Activated CD4-positive, alpha-beta memory T cell treated with anti-CD3 and anti-CD28 coated beads for 36 hours (primary cell): ENCODE data around the gene SAMD14. TPM values are rescaled to one million over a fixed set of nuclear protein-coding genes. Genes with fewer than 3 reads are reported as not detected.
A peak's percentile ranks its signal among the peaks of the same experiment; 100 is the strongest.

Experiments used
- CTCF ChIA-PET: fragments of 350-600 bp; sonication (Branson Sonifier 250); formaldehyde crosslinking; loops from one replicate; lab custom pipeline; 2021; ENCODE audit warnings: antibody characterized with exemption, inconsistent platforms; lab: Charles Lee
- POLR2A ChIA-PET: fragments of 350-600 bp; sonication (Branson Sonifier 250); formaldehyde crosslinking; loops from one replicate; lab custom pipeline; 2021; ENCODE audit warnings: antibody characterized with exemption; lab: Charles Lee
- DNase-seq: peaks from one replicate; pipeline ENCODE4 v3.0.0-alpha.2; 2020
- H3K27ac Mint-ChIP-seq: one replicate; pipeline ENCODE4 v1.8.0; 2021; ENCODE audit warnings: mixed read lengths
- H3K27me3 Mint-ChIP-seq: one replicate; pipeline ENCODE4 v1.8.0; 2021; ENCODE audit warnings: mixed read lengths
- H3K36me3 Mint-ChIP-seq: one replicate; pipeline ENCODE4 v1.8.0; 2021; ENCODE audit warnings: mixed read lengths
- H3K4me1 Mint-ChIP-seq: one replicate; pipeline ENCODE4 v1.8.0; 2021; ENCODE audit warnings: low read depth, mixed read lengths
- H3K4me3 Mint-ChIP-seq: one replicate; pipeline ENCODE4 v1.8.0; 2021; ENCODE audit warnings: mild to moderate bottlenecking, mixed read lengths
- H3K9me3 Mint-ChIP-seq: one replicate; pipeline ENCODE4 v1.8.0; 2021; ENCODE audit warnings: mixed read lengths
- intact Hi-C: fragments of 100-400 bp; cut with micrococcal nuclease; formaldehyde crosslinking; loops from one replicate; pipeline ENCODE4 v1.15.1; 2023
- total RNA-seq, 2 experiments: library from RNA; stranded (reverse); gene quantifications; one replicate each; pipeline ENCODE4 v1.2.3, GENCODE V29; 2021

Gene SAMD14
- total RNA-seq, 2 experiments from 2014 or later, result 3.4 to 3.7 TPM

GRCh38 chr17:50163843-50164696 is 34.1 kb upstream of the SAMD14 start:
- H3K9me3 Mint-ChIP-seq, result no peaks in the 10 kb centered on the region
- H3K27ac Mint-ChIP-seq, result peak overlapping the region; percentile 4
- ChIA-PET CTCF (interaction anchor here (0.9 to 1.1 kb wide), 4 partner anchors 10 to 104 kb away, joined by 3 to 5 read pairs (median 4); no protein-coding TSS in a partner anchor), POLR2A (interaction anchor here (0.5 to 1.4 kb wide), 2 partner anchors 12 to 381 kb away, joined by 3 to 4 read pairs; no protein-coding TSS in a partner anchor)
- H3K4me3 Mint-ChIP-seq, result no peak overlapping the region
- H3K27me3 Mint-ChIP-seq, result no peaks in the 10 kb centered on the region
- peaks cover 31% of the 10 kb centered on the region for H3K4me1 Mint-ChIP-seq
- DNase-seq, result peak; percentile 39
- H3K36me3 Mint-ChIP-seq, result no peaks in the 10 kb centered on the region
- intact Hi-C loops, result no loop called here

DNA sequence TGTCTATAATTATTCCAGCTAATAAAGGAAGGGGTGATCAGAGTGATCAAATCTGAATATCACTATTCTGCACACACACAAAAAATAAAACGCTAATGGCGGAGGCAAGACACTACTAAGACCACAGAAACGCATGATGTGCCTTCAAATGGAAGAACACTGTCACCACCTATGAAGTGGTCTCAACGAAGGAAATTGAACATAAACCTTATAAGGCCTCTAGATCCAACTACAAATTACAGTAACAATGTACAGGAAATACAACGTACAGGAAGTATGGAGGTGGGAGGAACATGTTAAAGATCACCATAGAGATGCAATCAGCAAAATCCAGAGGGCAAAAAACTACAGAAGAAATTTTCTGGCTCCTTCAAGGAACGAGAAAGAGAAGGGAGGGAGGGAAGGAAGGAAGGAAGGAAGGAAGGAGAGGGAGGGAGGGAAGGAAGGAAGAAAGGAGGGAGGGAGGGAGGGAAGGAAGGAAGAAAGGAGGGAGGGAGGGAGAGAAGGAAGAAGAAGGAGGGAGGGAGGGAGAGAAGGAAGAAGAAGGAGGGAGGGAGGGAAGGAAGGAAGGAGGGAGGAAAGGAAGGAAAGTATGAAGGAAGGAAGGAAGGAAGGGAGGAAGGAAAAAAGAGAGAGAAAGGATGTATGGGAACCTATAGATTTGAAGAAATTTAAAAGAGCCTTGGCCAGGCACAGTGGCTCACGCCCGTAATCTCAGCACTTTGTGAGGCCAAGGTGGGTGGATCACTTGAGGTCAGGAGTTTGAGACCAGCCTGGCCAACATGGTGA is 32.7 kb upstream of the SAMD14 start:
- POLR2A ChIA-PET, result interaction anchor here (0.8 to 2.8 kb wide), 2 partner anchors 10 to 26 kb away, joined by 3 to 19 read pairs; no protein-coding TSS in a partner anchor

DNA sequence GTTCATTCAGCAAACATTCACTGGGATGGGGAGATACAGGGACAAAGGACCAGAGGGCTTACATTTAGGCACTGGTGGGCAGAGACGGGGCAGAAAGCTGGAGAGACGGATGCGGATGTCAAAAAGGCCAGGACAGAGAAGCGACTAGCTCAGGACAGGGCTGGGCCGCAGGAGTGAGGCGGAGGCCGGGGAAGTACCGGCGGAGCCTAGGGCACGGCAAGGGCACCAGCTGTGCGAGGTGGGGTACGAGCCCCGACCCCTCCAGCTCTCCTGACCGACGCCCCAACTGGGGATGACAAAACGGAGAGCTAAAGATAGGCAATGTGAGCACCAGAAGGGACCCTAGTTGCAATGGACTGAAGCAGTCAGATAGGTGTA is 31.9 kb upstream of the SAMD14 start:
- ChIA-PET POLR2A (interaction anchor here (0.8 to 2.8 kb wide), 4 partner anchors 10 to 30 kb away, joined by 3 to 19 read pairs (median 4); no protein-coding TSS in a partner anchor), CTCF (interaction anchor here (0.6 to 2.8 kb wide), 27 partner anchors 8 to 235 kb away, joined by 3 to 82 read pairs (median 5); partner anchors contain the start of genes LRRC59, PDK2, PPP1R9B and SAMD14)
- Mint-ChIP-seq H3K9me3 (no peaks in the 10 kb centered on the region), H3K4me3 (peak overlapping the region; percentile 79), H3K36me3 (no peaks in the 10 kb centered on the region), H3K4me1 (peaks cover 33% of the 10 kb centered on the region), H3K27me3 (no peaks in the 10 kb centered on the region), H3K27ac (peak overlapping the region; percentile 91)
- DNase-seq, result no peak
- intact Hi-C loops, result loop anchor here (1.0 to 2.0 kb wide), 5 partner anchors 11 to 68 kb away; no protein-coding TSS in a partner anchor

More for the DNA sequence above, 32.7 kb upstream of the SAMD14 start:
- peak overlapping the region; percentile 6 for H3K4me3 Mint-ChIP-seq
- H3K27ac Mint-ChIP-seq, result peak overlapping the region; percentile 91
- peaks cover 33% of the 10 kb centered on the region for H3K4me1 Mint-ChIP-seq
- DNase-seq, result no peak
- CTCF ChIA-PET, result interaction anchor here (0.5 to 2.8 kb wide), 24 partner anchors 8 to 234 kb away, joined by 3 to 82 read pairs (median 6); partner anchors contain the start of genes LRRC59, PDK2, PPP1R9B and SAMD14
- intact Hi-C loops, result no loop called here
- no peaks in the 10 kb centered on the region for H3K36me3 Mint-ChIP-seq
- no peaks in the 10 kb centered on the region for H3K27me3 Mint-ChIP-seq
- H3K9me3 Mint-ChIP-seq, result no peaks in the 10 kb centered on the region

DNA sequence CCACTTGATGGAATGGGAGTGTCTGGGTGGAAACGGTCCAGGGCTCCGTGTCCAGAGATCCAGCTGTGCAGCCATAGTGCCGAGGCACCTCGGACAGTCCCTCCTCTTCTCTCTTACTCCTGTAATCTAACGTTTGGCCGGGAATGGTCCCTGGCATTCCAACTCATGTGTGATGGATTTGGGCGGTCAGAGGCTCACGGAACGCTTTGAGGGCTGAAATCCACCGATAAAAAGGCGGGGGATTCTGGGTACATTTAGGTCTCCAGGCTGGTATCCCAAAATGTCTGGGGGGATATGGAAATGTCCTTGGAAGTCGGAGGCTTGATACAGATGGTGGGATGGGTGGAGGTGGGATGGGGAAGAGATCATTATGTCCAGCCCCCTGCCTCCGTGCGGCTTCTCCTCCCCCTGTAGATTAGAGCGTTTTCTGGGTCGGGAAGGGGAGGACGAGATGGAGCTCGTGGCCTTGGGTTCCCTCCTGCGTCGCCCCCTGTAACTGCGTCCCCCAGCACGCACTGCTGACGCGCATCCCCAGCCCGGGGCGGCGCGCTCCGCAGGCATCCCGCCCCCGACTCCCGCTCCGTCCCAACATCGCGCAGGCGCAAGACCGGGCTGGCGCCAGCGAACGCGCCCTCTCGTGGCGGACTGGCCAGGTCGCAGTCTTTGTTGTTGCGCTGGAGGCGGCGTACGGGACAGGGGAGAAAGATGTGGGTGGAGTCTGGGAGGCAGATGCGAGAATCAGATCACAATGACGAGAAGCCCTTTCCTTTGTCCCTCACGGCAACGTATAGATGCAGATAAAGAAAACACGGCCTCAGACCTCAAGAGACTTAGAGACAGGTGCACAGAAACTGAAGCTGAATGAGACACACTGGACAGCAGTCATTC is 31.3 kb upstream of the SAMD14 start:
- no peaks in the 10 kb centered on the region for H3K9me3 Mint-ChIP-seq
- H3K4me1 Mint-ChIP-seq, result peaks cover 33% of the 10 kb centered on the region
- intact Hi-C loops, result loop anchor here (1.0 to 2.0 kb wide), 5 partner anchors 10 to 67 kb away; no protein-coding TSS in a partner anchor
- ChIA-PET POLR2A (interaction anchor here (0.8 to 2.8 kb wide), 6 partner anchors 9 to 171 kb away, joined by 3 to 19 read pairs (median 3); no protein-coding TSS in a partner anchor), CTCF (interaction anchor here (0.6 to 2.8 kb wide), 29 partner anchors 9 to 236 kb away, joined by 3 to 82 read pairs (median 5); partner anchors contain the start of genes LRRC59, PDK2, PPP1R9B and SAMD14)
- H3K36me3 Mint-ChIP-seq, result no peaks in the 10 kb centered on the region
- H3K4me3 Mint-ChIP-seq, result peak overlapping the region; percentile 79
- no peaks in the 10 kb centered on the region for H3K27me3 Mint-ChIP-seq
- DNase-seq, result peak; percentile 98
- peak overlapping the region; percentile 91 for H3K27ac Mint-ChIP-seq

GRCh38 chr17:50157891-50158290 is 27.9 kb upstream of the SAMD14 start:
- peaks cover 41% of the 10 kb centered on the region for H3K4me1 Mint-ChIP-seq
- POLR2A ChIA-PET, result no interaction called here
- no peaks in the 10 kb centered on the region for H3K36me3 Mint-ChIP-seq
- H3K9me3 Mint-ChIP-seq, result no peaks in the 10 kb centered on the region
- no peak for DNase-seq
- CTCF ChIA-PET, result interaction anchor here (0.8 to 2.6 kb wide), 7 partner anchors 9 to 64 kb away, joined by 3 to 9 read pairs (median 5); no protein-coding TSS in a partner anchor
- H3K27ac Mint-ChIP-seq, result no peak overlapping the region
- no peaks in the 10 kb centered on the region for H3K27me3 Mint-ChIP-seq
- intact Hi-C loops, result no loop called here
- no peak overlapping the region for H3K4me3 Mint-ChIP-seq

GRCh38 chr17:50155115-50155819 is 25.3 kb upstream of the SAMD14 start:
- H3K4me1 Mint-ChIP-seq, result peaks cover 32% of the 10 kb centered on the region
- DNase-seq, result no peak
- no peaks in the 10 kb centered on the region for H3K9me3 Mint-ChIP-seq
- ChIA-PET POLR2A (no interaction called here), CTCF (interaction anchor here (1.1 to 5.1 kb wide), 5 partner anchors 8 to 61 kb away, joined by 3 to 29 read pairs (median 5); partner anchors contain the start of gene PDK2)
- H3K4me3 Mint-ChIP-seq, result no peak overlapping the region
- H3K36me3 Mint-ChIP-seq, result peaks cover 2% of the 10 kb centered on the region
- intact Hi-C loops, result no loop called here
- H3K27ac Mint-ChIP-seq, result peak overlapping the region; percentile 45
- no peaks in the 10 kb centered on the region for H3K27me3 Mint-ChIP-seq

DNA sequence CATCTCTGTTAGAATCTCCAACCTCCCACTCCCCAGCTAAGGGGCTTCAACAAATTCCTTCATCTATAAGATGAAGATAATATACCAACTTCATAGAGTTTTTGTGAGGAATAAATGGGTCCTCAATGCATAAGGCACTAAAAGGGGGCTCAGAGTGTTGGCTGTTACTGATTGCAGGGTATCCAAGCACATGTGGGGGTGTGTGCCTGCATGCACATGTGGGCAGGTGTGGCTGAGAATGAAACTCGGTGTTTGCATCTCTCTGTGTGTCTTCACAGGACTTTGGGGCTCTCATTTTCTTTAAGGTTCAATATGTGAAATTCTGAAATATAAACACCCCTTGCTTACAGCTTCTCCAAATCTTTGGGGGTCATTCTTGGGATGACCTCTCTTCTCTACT is 24.6 kb upstream of the SAMD14 start:
- H3K36me3 Mint-ChIP-seq, result peaks cover 2% of the 10 kb centered on the region
- peaks cover 32% of the 10 kb centered on the region for H3K4me1 Mint-ChIP-seq
- no peak overlapping the region for H3K4me3 Mint-ChIP-seq
- peak overlapping the region; percentile 45 for H3K27ac Mint-ChIP-seq
- H3K9me3 Mint-ChIP-seq, result no peaks in the 10 kb centered on the region
- no peaks in the 10 kb centered on the region for H3K27me3 Mint-ChIP-seq
- DNase-seq, result no peak
- ChIA-PET CTCF (interaction anchor here (1.1 to 5.1 kb wide), 5 partner anchors 9 to 60 kb away, joined by 3 to 29 read pairs (median 5); partner anchors contain the start of gene PDK2), POLR2A (no interaction called here)
- intact Hi-C loops, result no loop called here

- CTCF ChIA-PET, result interaction anchor here (1.1 to 5.1 kb wide), 4 partner anchors 10 to 36 kb away, joined by 3 to 29 read pairs (median 4); no protein-coding TSS in a partner anchor
- Mint-ChIP-seq H3K36me3 (peaks cover 2% of the 10 kb centered on the region), H3K9me3 (no peaks in the 10 kb centered on the region), H3K4me3 (no peak overlapping the region), H3K4me1 (peaks cover 32% of the 10 kb centered on the region), H3K27ac (peak overlapping the region; percentile 45), H3K27me3 (no peaks in the 10 kb centered on the region)
- intact Hi-C loops, result no loop called here
- POLR2A ChIA-PET, result no interaction called here
- DNase-seq, result no peak
These were observed 24.0 kb upstream of the SAMD14 start for GRCh38 chr17:50153650-50154575.

- CTCF ChIA-PET, result interaction anchor here (0.6 to 6.2 kb wide), 12 partner anchors 9 to 334 kb away, joined by 3 to 82 read pairs (median 6); partner anchors contain the start of gene PDK2
- peak overlapping the region; percentile 87 for H3K4me3 Mint-ChIP-seq
- no peaks in the 10 kb centered on the region for H3K27me3 Mint-ChIP-seq
- POLR2A ChIA-PET, result interaction anchor here (0.6 to 2.1 kb wide), 4 partner anchors 9 to 21 kb away, joined by 3 to 19 read pairs (median 5); no protein-coding TSS in a partner anchor
- H3K27ac Mint-ChIP-seq, result peak overlapping the region; percentile 97
- H3K36me3 Mint-ChIP-seq, result peaks cover 9% of the 10 kb centered on the region
- peaks cover 26% of the 10 kb centered on the region for H3K4me1 Mint-ChIP-seq
- DNase-seq, result no peak
- H3K9me3 Mint-ChIP-seq, result no peaks in the 10 kb centered on the region
- intact Hi-C loops, result no loop called here
These were observed 22.8 kb upstream of the SAMD14 start for GRCh38 chr17:50152736-50153135.
